Measurements from ENCODE around the gene ASB5.

The ASB5 gene

GRCh38 chr4:176277162-176277904 lies 8.3 kb upstream of the ASB5 start:
- DNase-seq = peak; percentile 31

- DNase-seq = no peak
Observed at GRCh38 chr4:176276710-176277109, 7.7 kb upstream of the ASB5 start.

- peak; percentile 9 for DNase-seq
Observed at GRCh38 chr4:176274441-176274840, 5.4 kb upstream of the ASB5 start.

- no peak for DNase-seq
Observed at GRCh38 chr4:176273736-176274135, 4.7 kb upstream of the ASB5 start.

- DNase-seq = no peak
Observed at GRCh38 chr4:176272799-176273198, 3.8 kb upstream of the ASB5 start.

DNA sequence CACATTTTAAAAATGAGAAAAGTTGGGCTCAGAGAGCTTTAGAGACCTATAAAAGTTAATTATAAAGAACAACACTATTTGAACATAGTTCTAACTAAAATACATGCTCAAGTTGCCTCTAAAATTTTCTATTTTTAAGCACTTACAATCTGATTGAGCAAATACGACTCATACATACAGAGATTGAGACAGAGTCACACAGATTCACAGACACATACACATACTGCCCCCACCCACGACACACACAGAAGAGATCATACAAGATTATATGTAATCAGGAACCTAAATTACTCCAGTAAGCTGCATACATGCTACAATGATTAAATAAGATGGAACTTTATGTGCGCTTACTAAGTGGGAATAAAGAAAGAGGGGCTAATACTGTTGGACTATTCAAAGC lies 2.7 kb upstream of the ASB5 start:
- DNase-seq = no peak

- peak; percentile 97 for DNase-seq
Observed at GRCh38 chr4:176270669-176271068, 1.6 kb upstream of the ASB5 start.

DNA sequence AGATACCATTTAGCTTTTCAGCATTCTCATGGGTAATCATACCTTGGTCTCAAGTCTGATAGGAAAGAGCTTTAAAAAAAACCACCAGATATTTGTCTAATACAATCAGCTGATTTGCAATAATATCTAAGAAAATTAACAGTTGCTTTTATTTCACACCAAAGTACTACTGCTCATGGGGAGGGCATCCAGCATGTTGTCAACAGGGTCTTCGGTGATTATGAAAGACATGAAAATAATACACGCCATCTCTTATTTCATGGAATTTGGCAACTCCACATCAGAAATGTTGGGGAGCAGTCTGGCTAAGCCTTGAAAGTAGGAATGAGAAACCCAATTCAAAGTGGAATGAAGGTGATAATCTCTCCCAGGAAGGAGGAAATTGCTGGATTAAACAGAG lies 3.0 kb downstream of the ASB5 start:
- no peak for DNase-seq

DNA sequence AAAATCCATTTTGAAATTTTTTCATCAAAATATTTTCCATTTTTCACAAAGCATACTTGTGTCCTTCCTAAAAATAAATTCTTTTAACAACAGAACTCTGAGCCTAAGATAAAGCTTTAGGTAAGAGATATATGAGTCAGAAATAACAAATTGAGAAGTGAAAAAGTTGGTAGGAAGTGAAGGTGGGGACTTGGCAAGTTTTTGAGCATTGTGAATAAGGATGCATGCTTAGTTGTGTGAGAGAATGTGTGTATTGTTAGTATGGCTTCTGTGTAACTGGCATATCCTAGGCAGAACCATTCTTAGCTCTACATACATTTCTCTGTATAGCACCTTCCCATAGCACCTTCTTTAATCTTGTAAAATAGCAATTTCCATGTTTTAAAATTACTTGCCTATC lies 6.8 kb downstream of the ASB5 start:
- DNase-seq = no peak

GRCh38 chr4:176261481-176261880 lies 7.5 kb downstream of the ASB5 start:
- DNase-seq = no peak

DNA sequence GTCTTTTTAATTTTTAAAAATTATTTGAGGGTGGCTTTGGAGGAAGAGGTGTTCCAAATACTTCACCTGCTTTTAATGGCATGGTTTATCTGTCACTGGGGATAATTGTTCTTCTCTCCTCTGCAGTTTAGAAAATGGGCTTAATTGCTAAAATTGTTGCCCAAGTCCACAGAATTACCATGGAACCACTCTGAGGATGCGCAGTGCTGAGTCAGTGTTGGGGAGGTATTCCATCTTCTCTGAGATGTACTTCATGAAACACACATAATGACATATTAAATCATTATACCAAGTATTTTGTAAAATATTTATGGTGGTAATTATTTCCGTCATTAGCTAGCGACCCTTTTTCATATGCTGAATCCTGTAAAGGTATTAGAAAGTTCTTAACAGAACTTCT lies 8.0 kb downstream of the ASB5 start:
- DNase-seq = no peak

- DNase-seq = peak; percentile 62
Observed at GRCh38 chr4:176259330-176260090, 9.5 kb downstream of the ASB5 start.

- no peak for DNase-seq
Observed at GRCh38 chr4:176258135-176258534, 10.9 kb downstream of the ASB5 start.

- no peak for DNase-seq
Observed at GRCh38 chr4:176256921-176257320, 12.1 kb downstream of the ASB5 start.

GRCh38 chr4:176242764-176243347 lies 26.2 kb downstream of the ASB5 start:
- DNase-seq = no peak

DNA sequence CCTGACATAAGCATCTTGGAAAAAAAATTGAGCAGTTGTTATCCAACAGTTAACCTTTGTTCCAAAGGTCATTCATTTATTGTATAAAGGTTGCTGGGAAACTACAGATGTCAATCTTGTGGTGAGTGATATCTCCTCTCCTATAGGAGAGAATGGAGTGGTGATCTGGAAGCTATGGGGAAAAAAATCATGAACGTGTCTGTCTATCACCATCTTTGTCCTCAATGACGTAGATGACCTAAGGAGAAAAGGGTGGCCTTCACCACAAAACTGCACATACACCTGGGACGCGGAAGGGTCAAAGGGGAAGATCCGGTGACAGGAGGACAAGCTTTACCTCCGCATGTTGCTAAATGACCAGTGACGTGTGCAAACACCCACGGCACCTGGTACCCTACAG lies 27.3 kb downstream of the ASB5 start:
- DNase-seq = no peak

DNA sequence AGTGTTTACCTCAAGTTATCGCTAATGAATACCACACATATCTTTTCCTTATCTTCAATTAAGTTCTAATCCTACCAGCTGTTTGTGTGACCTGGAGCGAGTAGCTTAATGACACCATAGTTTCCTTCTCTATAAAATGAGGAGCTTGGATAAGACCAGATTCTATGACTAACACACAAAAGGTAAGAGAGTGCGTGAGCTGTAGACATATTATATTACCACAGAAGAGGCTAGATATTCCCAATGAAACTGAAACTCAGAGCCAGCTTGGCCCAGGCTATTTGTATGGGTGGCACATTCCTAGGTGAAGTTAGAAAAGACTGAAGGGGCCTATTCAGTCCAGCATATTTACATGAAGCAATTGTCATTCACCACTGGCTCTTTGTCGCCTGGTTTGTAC lies 30.2 kb downstream of the ASB5 start:
- DNase-seq = no peak

DNA sequence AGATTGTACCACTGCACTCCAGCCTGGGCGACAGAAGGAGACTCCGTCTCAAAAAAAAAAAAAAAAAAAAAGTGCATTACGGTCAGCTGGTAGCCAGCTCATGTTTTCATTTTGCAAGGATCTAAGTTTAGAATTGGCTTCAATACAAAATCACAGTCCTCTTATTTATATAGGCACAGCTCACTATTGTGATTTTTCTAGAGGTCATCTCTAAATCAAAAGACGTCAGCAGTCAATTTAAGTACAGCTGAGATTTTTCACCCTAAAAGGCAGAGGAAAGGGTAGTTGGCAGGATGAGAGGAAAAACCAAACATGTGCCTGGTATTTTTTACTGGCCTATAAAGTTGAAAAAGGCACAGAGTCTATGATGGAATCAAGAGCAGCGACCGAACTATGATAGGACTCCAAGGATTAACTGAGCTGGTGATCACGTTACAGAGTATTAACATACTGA lies 30.8 kb downstream of the ASB5 start:
- DNase-seq = no peak

DNA sequence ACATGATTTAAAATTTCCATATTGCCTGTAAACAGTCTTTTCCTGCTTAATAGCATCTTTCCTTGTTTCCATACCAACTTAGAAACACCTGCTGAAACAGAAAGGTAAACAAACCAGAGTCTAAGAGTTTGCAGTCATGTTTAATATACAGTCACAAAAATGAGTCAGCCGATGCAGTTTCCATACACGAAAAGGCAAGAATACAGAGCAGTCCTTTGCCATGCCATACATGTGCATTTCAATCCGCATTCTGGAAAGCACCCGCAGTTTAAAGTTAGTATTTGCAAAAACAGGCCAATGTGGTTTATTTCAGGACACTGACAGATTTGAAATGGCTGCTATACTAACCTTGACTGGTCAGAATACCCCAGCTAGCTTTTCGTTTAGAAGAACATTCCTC lies 32.1 kb downstream of the ASB5 start:
- DNase-seq = no peak

DNA sequence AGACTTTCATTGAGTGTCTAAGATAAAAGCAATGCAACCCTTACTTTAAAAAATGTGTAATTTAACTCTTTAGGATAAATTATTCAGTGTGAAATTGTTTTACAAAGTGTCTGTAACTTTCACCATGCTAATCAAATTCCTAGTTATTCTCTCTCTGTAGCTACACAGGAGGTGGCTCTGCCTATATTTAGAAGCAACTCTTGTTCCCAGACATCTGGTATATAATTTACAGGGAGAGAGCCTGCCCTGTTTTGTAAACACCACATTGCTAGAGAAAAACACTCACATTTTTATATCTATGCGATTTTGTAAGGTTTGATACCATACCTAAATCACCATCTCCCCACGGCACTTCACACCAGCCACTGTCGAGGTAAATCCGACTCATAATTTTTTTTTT lies 38.2 kb downstream of the ASB5 start:
- no peak for DNase-seq

GRCh38 chr4:176229645-176230044 lies 39.4 kb downstream of the ASB5 start:
- no peak for DNase-seq

GRCh38 chr4:176226736-176227135 lies 42.3 kb downstream of the ASB5 start:
- DNase-seq = no peak

DNA sequence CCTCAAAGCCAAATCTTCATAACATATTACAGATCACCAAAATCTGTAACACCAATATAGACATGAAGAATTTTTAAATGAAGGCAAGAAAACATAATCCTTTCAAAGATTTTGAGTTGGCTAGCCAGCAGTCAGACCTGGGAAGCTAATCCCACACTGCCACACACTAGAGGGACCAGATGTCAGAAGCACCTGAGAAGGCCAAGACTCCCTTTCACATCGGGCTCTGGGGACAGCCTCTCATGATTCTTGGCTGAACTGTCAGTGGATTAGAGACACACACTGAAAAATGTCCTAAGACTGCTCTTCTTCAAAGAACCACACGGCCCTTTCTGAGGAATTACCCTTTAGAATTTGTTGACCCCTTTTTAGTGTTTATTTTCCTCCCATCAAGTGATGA lies 45.5 kb downstream of the ASB5 start:
- DNase-seq = no peak

GRCh38 chr4:176222149-176222548 lies 46.9 kb downstream of the ASB5 start:
- DNase-seq = no peak

Measured in NCI-H226 (cell line).